Measurements from ENCODE around the gene SATB2. TPM values are rescaled to one million over a fixed set of nuclear protein-coding genes. Genes with fewer than 3 reads are reported as not detected.

Gene SATB2
- total RNA-seq, 1 donor from 2014 or later, result 1.2 TPM

- Histone ChIP-seq H3K27me3 (no peaks in the 10 kb centered on the region), H3K27ac (no peak overlapping the region), H3K36me3 (no peaks in the 10 kb centered on the region), H3K4me3 (no peak overlapping the region), H3K9me3 (no peaks in the 10 kb centered on the region), H3K4me1 (no peaks in the 10 kb centered on the region)
- DNase-seq (ENCODE audit: low spot score in 2 of 2), result no peak
- TF ChIP-seq, protein P1, sequence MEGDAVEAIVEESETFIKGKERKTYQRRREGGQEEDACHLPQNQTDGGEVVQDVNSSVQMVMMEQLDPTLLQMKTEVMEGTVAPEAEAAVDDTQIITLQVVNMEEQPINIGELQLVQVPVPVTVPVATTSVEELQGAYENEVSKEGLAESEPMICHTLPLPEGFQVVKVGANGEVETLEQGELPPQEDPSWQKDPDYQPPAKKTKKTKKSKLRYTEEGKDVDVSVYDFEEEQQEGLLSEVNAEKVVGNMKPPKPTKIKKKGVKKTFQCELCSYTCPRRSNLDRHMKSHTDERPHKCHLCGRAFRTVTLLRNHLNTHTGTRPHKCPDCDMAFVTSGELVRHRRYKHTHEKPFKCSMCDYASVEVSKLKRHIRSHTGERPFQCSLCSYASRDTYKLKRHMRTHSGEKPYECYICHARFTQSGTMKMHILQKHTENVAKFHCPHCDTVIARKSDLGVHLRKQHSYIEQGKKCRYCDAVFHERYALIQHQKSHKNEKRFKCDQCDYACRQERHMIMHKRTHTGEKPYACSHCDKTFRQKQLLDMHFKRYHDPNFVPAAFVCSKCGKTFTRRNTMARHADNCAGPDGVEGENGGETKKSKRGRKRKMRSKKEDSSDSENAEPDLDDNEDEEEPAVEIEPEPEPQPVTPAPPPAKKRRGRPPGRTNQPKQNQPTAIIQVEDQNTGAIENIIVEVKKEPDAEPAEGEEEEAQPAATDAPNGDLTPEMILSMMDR (IDR thresholded peaks at IDR 0.05), result no peak
- intact Hi-C loops (cut with DNase I), result no loop called here
These were observed 140.1 kb downstream of the SATB2 start for GRCh38 chr2:199317646-199318045.

DNA sequence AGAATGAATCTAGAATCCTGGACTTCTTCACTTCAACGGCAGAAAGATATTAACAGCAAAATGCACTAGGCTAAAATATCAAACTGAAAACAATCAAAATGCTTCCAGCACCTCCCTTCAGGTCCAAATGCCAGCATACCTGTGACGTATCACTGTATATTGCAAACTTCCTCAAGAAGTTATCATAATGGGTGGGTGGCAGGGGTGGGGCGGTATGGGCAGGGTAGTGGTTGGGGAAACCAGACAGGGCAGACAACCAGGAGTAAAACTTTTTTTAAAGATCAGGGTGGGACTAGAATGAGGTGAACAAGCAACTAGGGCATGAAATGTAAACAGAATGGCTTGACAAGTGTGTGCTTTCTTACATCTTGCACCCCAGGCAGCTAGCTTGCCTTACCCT is 140.9 kb downstream of the SATB2 start:
- intact Hi-C loops (cut with DNase I), result no loop called here
- TF ChIP-seq, protein P1 (IDR thresholded peaks at IDR 0.05), result no peak
- H3K4me1 ChIP-seq, result no peaks in the 10 kb centered on the region
- no peaks in the 10 kb centered on the region for H3K36me3 ChIP-seq
- no peaks in the 10 kb centered on the region for H3K9me3 ChIP-seq
- no peak overlapping the region for H3K4me3 ChIP-seq
- no peak overlapping the region for H3K27ac ChIP-seq
- no peaks in the 10 kb centered on the region for H3K27me3 ChIP-seq
- no peak for DNase-seq (ENCODE audit: low spot score in 2 of 2)

GRCh38 chr2:199315299-199316179 is 142.2 kb downstream of the SATB2 start:
- Histone ChIP-seq H3K4me1 (no peaks in the 10 kb centered on the region), H3K4me3 (no peak overlapping the region), H3K27me3 (no peaks in the 10 kb centered on the region), H3K9me3 (no peaks in the 10 kb centered on the region), H3K36me3 (no peaks in the 10 kb centered on the region), H3K27ac (no peak overlapping the region)
- TF ChIP-seq, protein P1 (IDR thresholded peaks at IDR 0.05), result no peak
- no peak for DNase-seq (ENCODE audit: low spot score in 2 of 2)
- intact Hi-C loops (cut with DNase I), result no loop called here

- no peak for DNase-seq (ENCODE audit: low spot score in 2 of 2)
- no peaks in the 10 kb centered on the region for H3K9me3 ChIP-seq
- no peaks in the 10 kb centered on the region for H3K4me1 ChIP-seq
- intact Hi-C loops (cut with DNase I), result no loop called here
- H3K27me3 ChIP-seq, result no peaks in the 10 kb centered on the region
- no peak overlapping the region for H3K27ac ChIP-seq
- TF ChIP-seq, protein P1 (IDR thresholded peaks at IDR 0.05), result no peak
- H3K36me3 ChIP-seq, result no peaks in the 10 kb centered on the region
- no peak overlapping the region for H3K4me3 ChIP-seq
These were observed 144.8 kb downstream of the SATB2 start for GRCh38 chr2:199312931-199313330.

DNA sequence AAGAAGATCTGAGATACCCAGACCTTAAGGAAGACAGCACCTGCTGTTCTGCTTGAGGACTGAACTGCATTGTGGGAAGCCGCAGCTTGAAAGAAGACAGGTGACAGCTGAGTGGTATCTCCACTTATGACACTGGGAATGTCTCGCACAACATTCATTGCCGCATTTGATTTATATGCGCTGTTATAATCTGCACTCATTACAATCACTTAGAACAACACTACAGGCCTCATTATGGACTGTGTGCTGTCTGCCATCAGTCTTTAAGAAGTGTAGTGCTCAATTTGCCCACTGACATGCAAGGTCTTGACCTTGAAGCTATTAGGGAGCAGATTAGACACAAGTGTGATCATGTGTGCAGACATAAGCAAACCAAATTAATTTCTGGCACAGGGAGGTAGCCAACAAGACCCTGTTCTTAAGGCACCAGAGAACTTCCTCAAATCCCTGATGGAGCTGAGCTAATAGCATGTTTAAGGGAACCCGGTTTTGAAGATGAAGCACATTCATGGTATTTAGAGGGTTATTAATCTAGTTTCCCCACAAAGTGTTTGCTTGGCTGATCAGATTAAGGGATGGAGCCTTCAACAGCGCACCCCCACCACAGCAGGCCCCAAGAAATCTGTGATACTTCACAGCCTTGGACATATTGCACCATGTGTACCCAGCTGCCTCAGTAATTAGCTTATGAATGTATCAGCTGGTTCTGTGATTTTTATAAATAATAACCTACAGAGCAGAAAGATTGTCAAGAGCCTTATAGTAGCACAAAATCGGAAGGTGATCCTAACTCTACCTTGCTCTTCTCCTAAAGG is 146.8 kb downstream of the SATB2 start:
- no peak for DNase-seq (ENCODE audit: low spot score in 2 of 2)
- Histone ChIP-seq H3K4me1 (peaks cover 0 to 2% of the 10 kb centered on the region in 2 donors), H3K36me3 (no peaks in the 10 kb centered on the region), H3K27me3 (no peaks in the 10 kb centered on the region), H3K9me3 (no peaks in the 10 kb centered on the region), H3K27ac (no peak overlapping the region), H3K4me3 (no peak overlapping the region)
- TF ChIP-seq, protein P1 (IDR thresholded peaks at IDR 0.05), result no peak
- intact Hi-C loops (cut with DNase I), result no loop called here

Measured in ascending aorta (tissue), 2 donors.